NCI-H748 (cell line): ENCODE measurements around the gene UGT8.

Source experiments
- DNase-seq: peaks from one replicate; lab custom pipeline; 2025; ENCODE audit not compliant: unreplicated experiment; lab: John Stamatoyannopoulos, UW

UGT8 gene

DNA sequence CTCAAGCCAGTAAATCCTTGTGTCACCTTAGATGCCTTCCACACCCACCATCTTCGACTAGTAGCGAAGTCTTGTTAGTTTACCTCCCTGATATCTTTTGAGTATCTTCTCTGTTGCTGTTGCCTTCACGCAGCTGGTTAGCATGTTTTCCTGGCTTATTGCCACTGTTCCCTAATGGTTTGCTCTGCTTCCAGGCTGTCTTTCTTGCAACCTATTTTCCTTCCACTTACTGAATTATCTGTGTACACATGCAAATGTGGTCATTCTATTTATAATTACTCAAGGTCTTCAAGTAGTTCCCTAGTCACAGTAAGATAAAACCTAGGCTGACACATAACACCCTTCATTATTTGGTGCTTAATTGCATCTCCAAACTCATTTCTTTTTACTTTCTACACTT lies 89.5 kb downstream of the UGT8 start:
- peak; percentile 45 for DNase-seq

DNA sequence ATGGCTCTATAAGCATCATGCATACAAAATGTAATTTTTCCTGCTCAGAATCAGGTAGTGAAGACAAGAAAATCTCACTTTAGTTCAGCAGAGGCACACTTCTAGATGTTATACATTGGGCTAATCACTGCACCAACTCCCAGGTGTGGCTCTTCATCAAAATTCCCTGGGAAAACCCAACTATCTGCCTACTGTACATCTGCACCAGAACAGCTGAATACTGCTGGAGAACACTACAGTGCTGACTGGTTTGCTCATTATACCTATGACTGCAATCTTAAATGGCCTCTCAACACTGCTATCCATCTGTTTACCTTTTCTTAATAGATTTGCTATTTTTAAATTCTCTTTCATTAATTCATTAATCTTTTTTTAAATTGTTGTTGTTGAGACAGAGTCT lies 92.0 kb downstream of the UGT8 start:
- no peak for DNase-seq

DNA sequence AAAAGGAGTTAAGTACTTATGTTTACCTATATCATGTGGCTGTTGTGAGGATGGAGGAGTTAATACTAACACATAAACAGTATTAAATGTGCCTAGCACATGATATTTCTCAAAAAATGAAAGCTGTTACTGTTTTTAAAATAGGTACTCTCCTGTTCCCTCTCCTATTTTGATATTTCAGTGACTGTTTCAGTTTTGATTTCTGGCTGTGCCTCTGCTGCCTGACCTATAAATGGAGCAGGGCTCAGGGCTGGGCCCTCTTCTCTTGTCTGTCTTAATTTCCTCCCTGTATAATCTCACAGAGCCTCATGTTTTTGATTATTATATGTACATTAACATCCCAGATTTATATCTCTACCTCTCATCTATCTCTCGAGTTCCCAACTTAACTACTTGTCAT lies 93.3 kb downstream of the UGT8 start:
- DNase-seq = no peak

DNA sequence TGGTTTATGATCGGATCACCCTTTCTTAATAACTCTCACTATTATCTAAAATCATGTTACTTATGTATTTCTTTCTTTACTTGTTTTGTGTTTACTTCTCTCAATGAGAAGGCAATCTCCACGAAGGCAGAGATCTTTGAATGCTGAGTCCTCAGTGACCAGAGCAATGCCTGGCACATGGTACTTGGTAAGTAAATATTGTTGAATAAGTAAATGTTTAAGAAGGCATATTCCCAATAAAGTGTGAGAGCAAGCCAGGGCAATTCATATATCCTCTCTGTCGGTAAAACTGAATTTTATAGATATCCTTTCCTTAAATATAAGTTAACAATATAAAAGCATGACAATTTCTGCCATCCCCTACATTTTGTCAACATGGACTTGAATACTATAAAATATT lies 94.4 kb downstream of the UGT8 start:
- DNase-seq = no peak

DNA sequence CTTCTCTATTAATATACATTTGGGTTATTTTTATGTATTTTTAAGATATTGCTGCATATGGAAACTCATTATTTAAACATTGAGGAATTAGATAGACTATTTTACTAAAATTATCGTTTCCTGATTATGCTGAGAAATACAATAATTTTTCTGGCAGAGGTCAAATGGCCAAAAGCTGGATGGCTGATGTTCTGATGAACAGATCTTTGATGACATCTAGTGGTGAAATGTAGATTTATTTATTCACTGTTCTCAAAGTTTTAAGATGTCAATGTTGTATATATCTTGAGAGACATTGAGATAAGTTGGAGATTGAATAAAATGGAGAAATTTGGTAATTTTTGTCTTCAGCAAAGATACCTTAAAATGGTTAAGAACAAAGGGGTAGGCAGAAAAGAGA lies 96.2 kb downstream of the UGT8 start:
- peak; percentile 29 for DNase-seq

DNA sequence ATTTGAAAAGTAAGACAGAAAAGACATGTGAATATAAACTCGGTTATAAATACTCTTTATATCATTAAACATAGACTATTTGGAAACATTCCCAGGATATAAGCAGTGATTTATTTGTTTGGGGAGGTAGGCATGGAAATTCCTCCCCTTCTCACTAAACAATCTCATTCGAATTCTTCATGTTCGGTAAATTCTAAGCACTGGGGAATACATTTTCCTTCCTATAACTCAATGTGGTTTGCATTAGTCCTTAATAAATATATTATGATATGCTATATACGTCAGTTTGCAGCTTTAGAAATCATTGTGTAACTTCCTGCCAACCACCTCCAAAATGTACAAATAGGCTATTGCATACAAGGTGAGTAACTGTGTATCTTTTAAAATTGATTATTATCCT lies 99.6 kb downstream of the UGT8 start:
- no peak for DNase-seq

DNA sequence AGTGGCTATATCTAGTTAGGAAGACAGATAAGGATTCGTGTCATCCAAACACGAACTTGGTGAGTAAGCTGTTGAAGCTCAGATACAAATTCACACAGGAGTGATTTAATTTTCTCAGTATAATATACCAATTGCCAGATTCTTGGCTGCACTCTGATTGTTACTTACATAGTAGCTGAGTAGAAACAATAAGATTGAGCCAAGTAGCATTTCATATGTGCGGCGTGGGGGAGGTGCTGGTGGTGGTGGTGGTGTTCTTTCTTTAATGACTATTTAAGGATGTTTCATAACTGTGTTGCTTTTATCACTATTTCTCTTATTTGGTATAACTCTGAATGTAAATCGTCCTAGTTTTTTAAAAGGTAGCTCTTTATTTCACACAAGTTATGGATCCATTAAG lies 102.9 kb downstream of the UGT8 start:
- DNase-seq = no peak

DNA sequence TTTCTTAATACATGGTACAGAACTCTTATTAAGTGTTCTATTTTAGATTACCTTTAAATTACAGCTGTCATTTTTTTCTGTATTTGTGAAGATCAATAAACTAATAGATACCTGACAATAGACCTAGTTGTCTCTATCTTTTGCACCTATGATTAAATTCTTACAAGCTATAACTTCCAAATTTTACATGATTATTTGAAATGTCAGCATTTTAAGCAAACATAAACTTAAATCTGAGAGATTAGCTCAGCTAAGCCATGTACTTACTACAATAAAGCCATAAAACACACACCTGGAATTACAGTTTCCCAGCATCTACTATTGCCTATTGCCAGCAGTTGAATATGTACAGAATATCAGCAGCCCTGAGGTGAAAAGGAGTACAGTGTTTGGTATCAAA lies 118.8 kb downstream of the UGT8 start:
- no peak for DNase-seq

DNA sequence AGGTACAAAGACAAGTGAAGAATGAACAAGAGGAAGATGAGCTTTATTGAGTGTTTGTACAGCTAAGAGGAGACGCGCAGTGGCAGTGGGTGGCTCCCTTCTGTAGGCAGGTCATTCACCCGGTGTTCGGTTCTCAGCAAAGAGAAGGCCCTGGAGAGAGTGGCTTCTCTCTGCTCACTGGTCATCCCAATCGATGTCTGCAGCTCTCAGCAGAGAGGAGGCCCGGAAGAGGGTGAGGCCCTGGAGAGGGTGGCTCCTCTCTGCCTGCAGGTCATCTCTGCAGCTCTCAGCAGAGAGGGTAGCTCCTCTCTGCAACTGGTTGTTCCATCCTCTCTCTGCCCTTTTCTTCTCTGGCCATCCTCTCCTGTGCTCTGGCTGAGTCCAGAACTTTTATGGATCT lies 126.5 kb downstream of the UGT8 start:
- no peak for DNase-seq

DNA sequence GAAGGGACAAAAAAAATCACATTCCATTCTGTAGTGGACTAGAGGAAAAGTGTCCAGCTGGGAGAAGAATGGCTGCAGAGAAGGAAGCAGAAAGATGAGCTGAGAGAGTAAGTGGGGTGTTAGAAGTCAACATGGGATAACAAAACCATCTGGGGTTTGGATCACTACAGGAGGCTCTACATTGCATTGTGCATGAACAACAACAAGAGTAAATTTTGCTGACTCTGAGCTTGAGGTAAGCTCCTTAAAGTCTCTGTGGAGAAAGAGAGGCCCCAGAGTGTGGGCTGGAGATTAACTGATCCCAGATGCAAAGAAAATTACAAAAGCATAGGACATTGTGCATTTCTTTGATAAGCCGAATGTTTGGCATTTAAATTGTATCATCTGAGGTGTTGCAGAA lies 128.9 kb downstream of the UGT8 start:
- no peak for DNase-seq
